Neural cell (in vitro differentiated cells): Measurements from ENCODE around the gene NEDD9. TPM values are rescaled to one million over a fixed set of nuclear protein-coding genes. Genes with fewer than 3 reads are reported as not detected.

Experiments
- H2AFZ ChIP-seq: fragments of 200-600, 300-800 bp; sonication (generic), shearing (Covaris generic); 2 replicates; pipeline ENCODE4 v1.6.0; 2014; ENCODE audit warnings: low read depth, mild to moderate bottlenecking, antibody characterized with exemption, low read length, moderate library complexity
- H3F3A ChIP-seq: fragments of 200-600 bp; shearing (Covaris generic); 2 replicates; pipeline ENCODE4 v1.6.1; 2016; ENCODE audit warnings: mild to moderate bottlenecking, moderate library complexity, mixed read lengths, antibody characterized with exemption, low read length; ENCODE audit not compliant: insufficient read depth, poor library complexity, severe bottlenecking
- H3K27ac ChIP-seq: fragments of 200-600, 300-800 bp; sonication (generic), shearing (Covaris generic); 2 replicates; pipeline ENCODE4 v1.5.1; 2014; ENCODE audit warnings: mild to moderate bottlenecking, low read length, moderate library complexity
- H3K27me3 ChIP-seq: fragments of 300-800, 200-600 bp; sonication (generic), shearing (Covaris generic); 2 replicates; pipeline ENCODE4 v1.6.0; 2014; ENCODE audit warnings: mild to moderate bottlenecking, low read depth, low read length, moderate library complexity; ENCODE audit not compliant: insufficient read depth
- H3K36me3 ChIP-seq: fragments of 300-800, 200-600 bp; sonication (generic), shearing (Covaris generic); 2 replicates; pipeline ENCODE4 v1.5.1; 2014; ENCODE audit warnings: mild to moderate bottlenecking, antibody characterized with exemption, low read length, moderate library complexity; ENCODE audit not compliant: insufficient read depth
- H3K4me2 ChIP-seq: fragments of 300-800, 200-600 bp; sonication (generic), shearing (Covaris generic); 2 replicates; pipeline ENCODE4 v1.6.0; 2014; ENCODE audit warnings: mild to moderate bottlenecking, low read length
- H3K4me3 ChIP-seq: fragments of 300-800, 200-600 bp; sonication (generic), shearing (Covaris generic); 2 replicates; pipeline ENCODE4 v1.5.1; 2014; ENCODE audit warnings: mild to moderate bottlenecking, low read length, moderate library complexity
- H3K79me2 ChIP-seq: fragments of 200-600 bp; shearing (Covaris generic); replicated peaks from 2 replicates; pipeline ENCODE4 v1.6.0; 2014; ENCODE audit warnings: mild to moderate bottlenecking, low read length, moderate library complexity; ENCODE audit not compliant: insufficient read depth
- H3K9ac ChIP-seq: fragments of 300-800, 200-600 bp; sonication (generic), shearing (Covaris generic); 2 replicates; pipeline ENCODE4 v1.6.1; 2016; ENCODE audit warnings: mild to moderate bottlenecking, low read length, mixed read lengths
- H3K9me2 ChIP-seq: fragments of 200-600 bp; shearing (Covaris generic); 2 replicates; pipeline ENCODE4 v1.6.1; 2016; ENCODE audit warnings: mild to moderate bottlenecking, low read length, mixed read lengths; ENCODE audit not compliant: insufficient read depth
- H3K9me3 ChIP-seq: fragments of 200-600, 300-800 bp; sonication (generic), shearing (Covaris generic); 2 replicates; pipeline ENCODE4 v1.6.1; 2016; ENCODE audit warnings: mild to moderate bottlenecking, mixed run types, low read length, moderate library complexity, mixed read lengths
- H4K20me1 ChIP-seq: fragments of 200-600 bp; shearing (Covaris generic); 2 replicates; pipeline ENCODE4 v1.6.1; 2016; ENCODE audit warnings: mild to moderate bottlenecking, mixed run types; ENCODE audit not compliant: insufficient read depth
- EP300 ChIP-seq: fragments of 450-650 bp; conservative IDR thresholded peaks from 2 replicates; pipeline ENCODE4 v1.6.1; 2014; ENCODE audit warnings: antibody characterized with exemption, mild to moderate bottlenecking, moderate library complexity; ENCODE audit not compliant: poor library complexity, severe bottlenecking
- EZH2 ChIP-seq: fragments of 200-600, 300-800 bp; shearing (Covaris generic), sonication (generic); IDR thresholded peaks from 2 replicates; pipeline ENCODE4 v1.6.1; 2014; ENCODE audit warnings: antibody characterized with exemption, low read length, borderline replicate concordance, mild to moderate bottlenecking; ENCODE audit not compliant: insufficient read depth, poor library complexity, severe bottlenecking
- MXI1 ChIP-seq: fragments of 450-650 bp; conservative IDR thresholded peaks from 2 replicates; pipeline ENCODE4 v1.6.1; 2014; ENCODE audit warnings: antibody characterized with exemption, mild to moderate bottlenecking; ENCODE audit not compliant: poor library complexity, severe bottlenecking
- POLR2AphosphoS5 ChIP-seq: IDR thresholded peaks from 2 replicates; pipeline ENCODE4 v1.6.1; 2012
- RAD21 ChIP-seq: fragments of 450-650 bp; conservative IDR thresholded peaks from 2 replicates; pipeline ENCODE4 v1.6.1; 2014; ENCODE audit warnings: antibody characterized with exemption, mild to moderate bottlenecking, moderate library complexity
- SMC3 ChIP-seq: fragments of 450-650 bp; conservative IDR thresholded peaks from 2 replicates; pipeline ENCODE4 v1.6.1; 2014; ENCODE audit warnings: antibody characterized with exemption, mild to moderate bottlenecking, moderate library complexity; ENCODE audit not compliant: poor library complexity
- TAF1 ChIP-seq: IDR thresholded peaks from 2 replicates; pipeline ENCODE4 v1.6.1; 2012; ENCODE audit warnings: low read depth
- polyA plus RNA-seq: library from polyadenylated mRNA; depleted of rRNA; stranded (reverse); fragments of >200 nt; gene quantifications from 2 replicates; pipeline ENCODE4 v1.2.3, GENCODE V29; 2014
- TF ChIP-seq, protein P1 (sequence below): fragments of 450-650 bp; IDR thresholded peaks from 2 replicates; pipeline ENCODE4 v1.5.1; 2014; ENCODE audit warnings: antibody characterized with exemption, mild to moderate bottlenecking, moderate library complexity; ENCODE audit not compliant: poor library complexity, severe bottlenecking
- TF ChIP-seq, protein P2 (sequence below): IDR thresholded peaks from 2 replicates; pipeline ENCODE4 v1.6.1; 2012; ENCODE audit warnings: borderline replicate concordance

Gene NEDD9
- polyA plus RNA-seq, 1 donor from 2014 or later, result 0.11 TPM

DNA sequence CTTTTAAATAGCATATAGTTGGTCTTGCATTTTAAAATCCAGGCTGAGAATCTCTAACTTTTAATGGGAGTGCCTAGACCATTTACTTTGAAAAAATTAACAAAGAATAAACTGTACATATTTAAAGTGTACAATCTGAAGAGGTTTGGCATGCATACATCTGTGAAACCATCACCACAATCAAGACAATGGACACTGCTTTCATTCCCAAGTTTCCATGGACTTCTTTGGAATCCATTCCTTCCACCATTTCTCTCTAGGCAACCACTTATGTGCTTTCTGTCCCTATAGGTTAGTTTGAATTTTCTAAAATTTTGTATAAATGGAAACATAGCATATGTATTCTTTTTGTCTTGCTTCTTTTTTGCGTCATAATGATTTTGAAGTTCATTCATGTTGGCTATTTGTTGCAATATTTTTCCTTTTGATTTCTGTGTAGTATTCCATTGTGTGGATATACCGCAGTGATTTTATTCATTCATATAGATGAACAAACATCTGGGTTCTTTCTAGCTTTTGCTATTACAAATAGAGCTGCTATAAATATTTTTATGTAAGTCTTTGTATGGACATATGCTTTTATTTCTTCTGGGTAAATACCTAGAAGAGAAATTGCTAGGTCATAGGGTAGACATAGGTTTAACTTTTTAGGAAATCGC is 50.9 kb downstream of the NEDD9 start:
- H4K20me1 ChIP-seq, result no peaks in the 10 kb centered on the region
- H2AFZ ChIP-seq, result no peak overlapping the region
- no peaks in the 10 kb centered on the region for H3K36me3 ChIP-seq
- no peaks in the 10 kb centered on the region for H3K27me3 ChIP-seq
- no peak overlapping the region for H3K4me2 ChIP-seq
- no peaks in the 10 kb centered on the region for H3F3A ChIP-seq
- H3K9me2 ChIP-seq, result no peaks in the 10 kb centered on the region
- no peak for TF ChIP-seq MXI1
- TF ChIP-seq RAD21, result no peak
- TF ChIP-seq POLR2AphosphoS5, result no peak
- peaks cover 7% of the 10 kb centered on the region for H3K9me3 ChIP-seq
- no peaks in the 10 kb centered on the region for H3K79me2 ChIP-seq
- H3K9ac ChIP-seq, result no peak overlapping the region
- no peak overlapping the region for H3K27ac ChIP-seq
- no peak overlapping the region for H3K4me3 ChIP-seq

DNA sequence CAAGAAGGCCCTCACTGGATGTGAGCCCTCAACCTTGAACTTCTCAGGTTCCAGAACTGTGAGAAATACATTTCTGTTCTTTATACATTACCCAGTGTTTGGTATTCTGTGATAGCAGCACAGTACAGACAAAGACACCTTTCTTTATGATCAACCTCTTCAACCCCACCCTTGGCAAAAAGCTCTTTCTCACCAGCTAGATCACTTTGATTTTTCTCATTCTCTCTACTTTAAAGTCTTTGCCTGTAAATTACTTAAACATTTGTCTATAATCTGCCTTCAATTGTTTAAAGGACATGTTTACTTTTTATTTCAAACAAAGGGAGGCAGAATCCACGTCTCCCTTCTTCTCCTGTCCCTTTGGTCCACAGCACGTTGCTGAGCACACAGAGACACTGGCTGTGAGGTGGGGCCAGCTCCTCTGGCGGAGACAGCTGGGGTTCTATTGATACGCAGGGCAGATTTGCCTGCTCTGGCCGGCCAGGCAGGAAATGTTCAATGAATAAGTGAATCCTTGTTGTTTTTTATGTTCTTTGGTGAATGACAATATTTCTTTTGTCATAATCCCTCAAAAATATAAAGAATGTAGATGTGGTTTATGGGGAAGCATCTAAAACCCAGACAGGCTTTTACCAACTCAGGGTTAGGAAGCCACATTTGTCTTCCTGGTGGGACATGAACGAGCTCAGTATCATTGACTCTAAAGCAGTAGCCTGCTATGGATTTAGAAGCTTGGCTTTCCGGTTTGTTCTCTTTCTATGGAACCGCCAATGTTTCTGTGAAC is 52.9 kb downstream of the NEDD9 start:
- Histone ChIP-seq H3F3A (no peaks in the 10 kb centered on the region), H3K9me3 (peaks cover 7% of the 10 kb centered on the region), H3K36me3 (no peaks in the 10 kb centered on the region), H3K4me2 (no peak overlapping the region), H3K27ac (no peak overlapping the region), H2AFZ (no peak overlapping the region), H3K4me3 (no peak overlapping the region), H3K9ac (no peak overlapping the region), H4K20me1 (no peaks in the 10 kb centered on the region), H3K79me2 (no peaks in the 10 kb centered on the region), H3K9me2 (no peaks in the 10 kb centered on the region), H3K27me3 (no peaks in the 10 kb centered on the region)
- TF ChIP-seq SMC3, result no peak
- TF ChIP-seq EP300, result no peak
- no peak for TF ChIP-seq RAD21
- TF ChIP-seq TAF1, result no peak
- TF ChIP-seq POLR2AphosphoS5, result no peak
- TF ChIP-seq, protein P1, sequence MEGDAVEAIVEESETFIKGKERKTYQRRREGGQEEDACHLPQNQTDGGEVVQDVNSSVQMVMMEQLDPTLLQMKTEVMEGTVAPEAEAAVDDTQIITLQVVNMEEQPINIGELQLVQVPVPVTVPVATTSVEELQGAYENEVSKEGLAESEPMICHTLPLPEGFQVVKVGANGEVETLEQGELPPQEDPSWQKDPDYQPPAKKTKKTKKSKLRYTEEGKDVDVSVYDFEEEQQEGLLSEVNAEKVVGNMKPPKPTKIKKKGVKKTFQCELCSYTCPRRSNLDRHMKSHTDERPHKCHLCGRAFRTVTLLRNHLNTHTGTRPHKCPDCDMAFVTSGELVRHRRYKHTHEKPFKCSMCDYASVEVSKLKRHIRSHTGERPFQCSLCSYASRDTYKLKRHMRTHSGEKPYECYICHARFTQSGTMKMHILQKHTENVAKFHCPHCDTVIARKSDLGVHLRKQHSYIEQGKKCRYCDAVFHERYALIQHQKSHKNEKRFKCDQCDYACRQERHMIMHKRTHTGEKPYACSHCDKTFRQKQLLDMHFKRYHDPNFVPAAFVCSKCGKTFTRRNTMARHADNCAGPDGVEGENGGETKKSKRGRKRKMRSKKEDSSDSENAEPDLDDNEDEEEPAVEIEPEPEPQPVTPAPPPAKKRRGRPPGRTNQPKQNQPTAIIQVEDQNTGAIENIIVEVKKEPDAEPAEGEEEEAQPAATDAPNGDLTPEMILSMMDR, result no peak
- TF ChIP-seq EZH2, result no peak
- TF ChIP-seq, protein P2, sequence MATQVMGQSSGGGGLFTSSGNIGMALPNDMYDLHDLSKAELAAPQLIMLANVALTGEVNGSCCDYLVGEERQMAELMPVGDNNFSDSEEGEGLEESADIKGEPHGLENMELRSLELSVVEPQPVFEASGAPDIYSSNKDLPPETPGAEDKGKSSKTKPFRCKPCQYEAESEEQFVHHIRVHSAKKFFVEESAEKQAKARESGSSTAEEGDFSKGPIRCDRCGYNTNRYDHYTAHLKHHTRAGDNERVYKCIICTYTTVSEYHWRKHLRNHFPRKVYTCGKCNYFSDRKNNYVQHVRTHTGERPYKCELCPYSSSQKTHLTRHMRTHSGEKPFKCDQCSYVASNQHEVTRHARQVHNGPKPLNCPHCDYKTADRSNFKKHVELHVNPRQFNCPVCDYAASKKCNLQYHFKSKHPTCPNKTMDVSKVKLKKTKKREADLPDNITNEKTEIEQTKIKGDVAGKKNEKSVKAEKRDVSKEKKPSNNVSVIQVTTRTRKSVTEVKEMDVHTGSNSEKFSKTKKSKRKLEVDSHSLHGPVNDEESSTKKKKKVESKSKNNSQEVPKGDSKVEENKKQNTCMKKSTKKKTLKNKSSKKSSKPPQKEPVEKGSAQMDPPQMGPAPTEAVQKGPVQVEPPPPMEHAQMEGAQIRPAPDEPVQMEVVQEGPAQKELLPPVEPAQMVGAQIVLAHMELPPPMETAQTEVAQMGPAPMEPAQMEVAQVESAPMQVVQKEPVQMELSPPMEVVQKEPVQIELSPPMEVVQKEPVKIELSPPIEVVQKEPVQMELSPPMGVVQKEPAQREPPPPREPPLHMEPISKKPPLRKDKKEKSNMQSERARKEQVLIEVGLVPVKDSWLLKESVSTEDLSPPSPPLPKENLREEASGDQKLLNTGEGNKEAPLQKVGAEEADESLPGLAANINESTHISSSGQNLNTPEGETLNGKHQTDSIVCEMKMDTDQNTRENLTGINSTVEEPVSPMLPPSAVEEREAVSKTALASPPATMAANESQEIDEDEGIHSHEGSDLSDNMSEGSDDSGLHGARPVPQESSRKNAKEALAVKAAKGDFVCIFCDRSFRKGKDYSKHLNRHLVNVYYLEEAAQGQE, result no peak
- no peak for TF ChIP-seq MXI1
